Effector memory CD8-positive, alpha-beta T cell (primary cell): ENCODE results near the gene ELAC2.

Experiments used
- ATAC-seq: fragments of 150-1000 bp; cut with Tn5 transposase; replicated peaks from 2 replicates; pipeline ENCODE4 v1.10.0; 2021; ENCODE audit warnings: mild to moderate bottlenecking, moderate library complexity
- DNase-seq, 3 experiments: peaks; one replicate each; pipeline ENCODE4 v3.0.0; 2021
- H3K27ac Mint-ChIP-seq, 2 donors: one replicate each; pipeline ENCODE4 v1.8.0; 2022; ENCODE audit warnings: mild to moderate bottlenecking in 2 of 2, mixed read lengths in 2 of 2, moderate library complexity in 2 of 2
- H3K27me3 Mint-ChIP-seq, 2 donors: one replicate each; pipeline ENCODE4 v1.8.0; 2022; ENCODE audit warnings: mixed read lengths in 2 of 2
- H3K36me3 Mint-ChIP-seq: one replicate; pipeline ENCODE4 v1.8.0; 2022; ENCODE audit warnings: mild to moderate bottlenecking, moderate library complexity, mixed read lengths; ENCODE audit not compliant: insufficient read depth
- H3K4me1 Mint-ChIP-seq, 2 donors: one replicate each; pipeline ENCODE4 v1.8.0; 2022; ENCODE audit warnings: low read depth in 2 of 2, mixed read lengths in 2 of 2
- H3K4me3 Mint-ChIP-seq, 2 donors: one replicate each; pipeline ENCODE4 v1.8.0; 2022; ENCODE audit warnings: mild to moderate bottlenecking in 2 of 2, mixed read lengths in 2 of 2, moderate library complexity in 2 of 2
- H3K9me3 Mint-ChIP-seq, 2 donors: one replicate each; pipeline ENCODE4 v1.8.0; 2022; ENCODE audit warnings: mixed read lengths in 2 of 2

ELAC2 gene

DNA sequence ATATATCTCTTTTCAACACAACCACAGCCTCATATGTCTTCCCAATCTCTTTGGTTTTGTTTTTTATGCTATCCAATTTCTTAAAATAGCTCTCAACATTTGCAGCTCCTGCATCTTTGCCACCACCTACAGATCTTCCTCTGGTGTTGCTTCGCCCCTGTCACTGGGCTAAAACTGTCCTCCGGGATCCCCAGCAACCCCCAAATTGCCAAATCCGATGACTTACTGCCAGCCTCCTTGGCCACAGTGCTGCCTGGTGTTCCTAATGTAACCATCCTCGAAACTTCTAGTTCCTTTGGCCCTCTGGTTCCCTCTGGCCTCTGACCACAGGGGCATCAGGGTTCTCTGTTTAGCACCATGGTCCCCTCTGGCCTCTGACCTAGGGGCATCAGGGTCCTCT lies 70.8 kb downstream of the ELAC2 start:
- Mint-ChIP-seq H3K4me3 (no peak overlapping the region), H3K27ac (no peak overlapping the region), H3K4me1 (no peaks in the 10 kb centered on the region), H3K27me3 (peaks cover 22 to 27% of the 10 kb centered on the region in 2 donors), H3K9me3 (no peaks in the 10 kb centered on the region), H3K36me3 (no peaks in the 10 kb centered on the region)
- no peak for ATAC-seq
- no peak for DNase-seq
